Hematopoietic multipotent progenitor cell treated with erythropoietin and hydrocortisone succinate and interleukin-3 and kit ligand, for 6 days (in vitro differentiated cells): ENCODE data around the gene IFI30.
A peak's percentile ranks its signal among the peaks of the same experiment; 100 is the strongest.
"Not testable (repeated sequence)": the region's sequence is repeated elsewhere in the genome, so short reads cannot be mapped to it uniquely, and the experiment has no call there.

Experiments used
- DNase-seq: peaks from one replicate; pipeline ENCODE4 v3.0.0-alpha.2; 2015

IFI30 gene

DNA sequence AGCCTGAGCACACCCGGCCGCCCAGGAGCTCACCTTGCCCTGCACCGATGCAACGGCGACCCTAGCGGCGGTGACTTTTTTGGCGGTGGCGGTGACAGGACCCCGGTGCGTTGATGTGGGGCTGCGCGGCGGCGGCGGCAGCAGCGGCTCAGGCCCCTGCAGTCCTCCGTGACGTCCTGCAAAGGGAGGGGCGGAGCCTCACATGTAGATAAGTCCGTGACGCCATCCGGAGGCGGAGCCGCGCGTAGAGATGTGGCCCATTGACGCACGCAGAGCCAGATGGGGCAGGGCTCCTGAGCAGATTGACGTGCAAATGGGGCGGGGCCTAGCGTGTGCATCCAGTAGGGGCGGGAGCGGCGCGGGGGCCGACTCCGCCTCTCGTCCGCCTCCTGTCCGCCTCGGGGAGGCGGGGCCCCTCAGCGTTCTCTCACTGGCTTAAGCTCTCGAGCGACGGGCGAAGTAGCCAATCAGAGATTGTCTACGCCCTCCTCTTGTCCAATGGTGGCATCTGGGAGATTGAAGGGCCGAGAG is 30.3 kb downstream of the IFI30 start, which contains the start of gene RAB3A:
Gene RAB3A (minus strand): TSS at position 180 of the 531 bp plus-strand sequence. CDS start 1,302 bp downstream, outside the sequence.
- DNase-seq = peak; percentile 100

DNA sequence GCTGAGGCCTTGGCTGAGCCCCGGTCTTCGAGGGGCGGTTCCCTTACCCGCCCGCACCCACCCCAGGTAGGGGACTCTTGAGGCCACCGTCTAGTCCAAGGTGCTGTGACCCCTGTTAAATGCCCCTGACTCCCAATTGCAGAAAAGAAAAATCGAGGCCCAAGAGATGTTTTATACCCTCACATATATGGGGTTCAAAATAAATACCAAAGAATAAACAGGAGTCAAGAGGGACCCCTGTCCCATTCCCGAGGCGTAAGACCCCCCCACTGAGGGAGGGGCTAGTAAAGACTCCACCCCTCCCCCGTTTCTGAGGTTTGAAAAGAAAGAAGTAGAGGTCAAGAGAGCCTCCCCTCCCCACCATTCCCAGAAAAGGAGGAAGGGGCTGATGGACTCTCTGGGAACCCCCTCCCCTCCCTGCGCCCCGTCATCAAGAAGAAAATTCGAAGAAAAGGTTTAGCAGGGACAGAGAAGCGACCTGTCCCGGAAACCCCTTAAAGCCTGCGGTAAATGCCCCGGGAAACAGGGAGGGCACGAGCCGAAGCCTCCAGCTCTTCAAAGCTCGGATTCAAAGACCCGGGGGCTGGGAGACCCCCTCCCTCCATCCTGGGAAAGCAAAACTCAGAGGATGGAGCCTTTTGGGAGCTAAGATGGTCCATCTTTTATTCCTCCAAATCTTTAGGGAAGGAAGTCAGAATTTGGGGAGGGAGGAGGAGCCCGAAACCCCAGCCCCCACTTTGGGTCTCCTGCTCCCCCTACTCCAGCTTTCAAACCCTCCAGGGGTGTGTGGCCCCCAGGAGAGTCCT is 31.0 kb downstream of the IFI30 start:
- peak; percentile 77 for DNase-seq

DNA sequence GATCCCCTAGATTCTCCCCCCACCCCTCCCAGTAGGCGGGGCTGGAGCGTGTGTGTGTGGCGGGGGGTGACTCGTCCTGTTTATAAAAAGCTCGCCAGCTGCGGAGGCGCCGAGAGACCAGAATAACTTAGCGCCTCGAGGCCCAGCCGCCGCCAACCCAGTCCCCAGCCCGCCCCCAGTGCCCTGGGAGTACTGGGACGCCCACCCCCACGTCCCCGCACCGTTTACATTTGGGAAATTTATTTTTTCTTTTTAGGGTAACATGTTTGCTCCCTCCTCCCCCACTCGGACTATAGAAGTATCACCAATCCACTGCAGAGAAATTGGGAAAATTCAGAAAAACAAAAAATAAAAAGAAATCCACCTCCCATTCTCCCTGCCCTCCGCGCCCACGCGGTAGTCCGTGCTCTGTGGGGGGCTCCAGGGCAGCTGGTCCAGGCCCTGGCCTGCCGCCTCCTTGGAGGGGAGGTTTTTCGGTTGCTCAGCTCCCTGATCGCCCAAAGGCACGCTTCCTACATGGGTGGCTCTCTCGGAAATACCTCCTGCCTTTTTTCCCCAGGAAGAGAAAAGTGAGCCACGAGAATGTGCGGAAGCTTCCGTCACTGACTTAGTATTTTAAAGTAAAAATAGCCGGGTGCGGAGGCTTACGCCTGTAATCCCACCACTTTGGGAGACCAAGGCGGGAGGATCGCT is 31.7 kb downstream of the IFI30 start:
- peak; percentile 76 for DNase-seq

DNA sequence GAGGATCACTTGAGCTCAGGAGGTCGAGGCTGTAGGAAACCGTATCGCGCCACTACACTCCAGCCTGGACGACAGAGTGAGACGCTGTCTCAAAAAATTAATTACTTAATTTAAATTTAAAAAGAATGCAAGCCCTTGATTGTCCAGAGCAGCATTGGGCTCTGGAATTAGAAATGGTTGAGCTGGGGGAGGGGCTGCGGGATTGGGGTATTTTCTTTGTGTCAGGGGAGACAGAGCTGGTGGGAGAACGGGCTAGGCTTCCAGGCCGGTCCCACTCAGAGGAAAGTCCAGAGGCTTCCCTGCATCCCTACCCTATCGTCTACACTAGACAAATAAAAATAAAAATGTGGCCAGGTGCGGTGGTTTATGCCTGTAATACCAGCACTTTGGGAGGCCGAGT is 32.4 kb downstream of the IFI30 start:
- no peak for DNase-seq

DNA sequence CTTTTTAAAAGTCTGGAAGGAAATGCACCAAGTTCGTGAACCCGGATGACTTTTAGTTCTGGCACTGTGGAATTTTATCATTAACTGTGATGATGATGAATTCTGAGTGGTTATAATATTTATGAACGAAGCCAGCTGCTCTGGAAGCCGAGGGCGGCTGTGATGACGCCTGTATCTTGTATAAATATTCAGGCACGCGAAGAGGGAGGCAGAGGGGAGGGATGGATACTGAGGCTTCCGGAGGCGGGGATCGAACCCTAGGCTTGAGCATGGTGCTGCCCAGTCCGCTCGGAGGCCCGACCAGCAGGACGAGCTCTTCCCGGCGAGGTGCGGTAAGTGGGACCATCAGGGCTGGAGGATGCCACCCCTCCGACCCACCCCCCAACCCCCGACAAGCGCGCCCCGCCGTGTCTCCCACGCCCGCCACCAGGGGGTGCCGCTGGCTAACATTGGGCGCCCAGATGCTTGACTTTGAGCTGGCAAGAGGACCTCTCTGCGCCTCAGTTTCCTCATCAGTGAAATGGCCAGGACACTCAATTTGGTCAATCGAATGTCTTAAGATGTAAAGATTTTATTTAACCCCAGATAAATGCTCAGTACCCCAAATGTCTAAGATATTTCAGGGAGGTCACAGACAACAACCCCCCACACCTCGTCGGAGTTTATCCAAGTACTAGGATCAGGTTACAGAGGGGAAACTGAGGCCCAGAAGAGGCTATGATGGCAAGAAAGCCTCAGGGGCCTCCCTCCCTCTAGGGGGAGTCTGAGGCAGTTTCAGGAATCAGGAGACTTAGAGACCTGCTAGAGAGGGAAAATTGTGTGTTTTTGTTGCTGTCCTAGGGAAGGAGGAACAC is 34.7 kb downstream of the IFI30 start:
- peak; percentile 57 for DNase-seq

DNA sequence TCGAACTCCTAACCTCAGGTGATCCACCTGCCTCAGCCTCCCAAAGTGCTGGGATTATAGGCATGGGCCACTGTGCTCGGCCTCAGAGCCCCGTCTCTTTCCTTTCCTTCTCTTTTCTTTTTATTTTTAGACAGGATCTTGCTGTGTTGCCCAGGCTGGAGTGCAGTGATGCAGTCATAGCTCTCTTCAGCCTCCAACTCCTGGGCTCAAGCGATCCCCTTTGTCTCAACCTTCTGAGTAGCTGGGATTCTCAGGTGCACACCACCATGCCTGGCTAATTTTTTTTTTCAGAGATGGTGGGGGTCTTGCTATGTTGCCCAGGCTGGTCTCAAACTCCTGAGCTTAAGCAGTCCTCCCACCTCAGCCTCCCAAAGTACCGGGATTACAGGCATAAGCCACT is 36.3 kb downstream of the IFI30 start:
- DNase-seq = not testable (repeated sequence)

DNA sequence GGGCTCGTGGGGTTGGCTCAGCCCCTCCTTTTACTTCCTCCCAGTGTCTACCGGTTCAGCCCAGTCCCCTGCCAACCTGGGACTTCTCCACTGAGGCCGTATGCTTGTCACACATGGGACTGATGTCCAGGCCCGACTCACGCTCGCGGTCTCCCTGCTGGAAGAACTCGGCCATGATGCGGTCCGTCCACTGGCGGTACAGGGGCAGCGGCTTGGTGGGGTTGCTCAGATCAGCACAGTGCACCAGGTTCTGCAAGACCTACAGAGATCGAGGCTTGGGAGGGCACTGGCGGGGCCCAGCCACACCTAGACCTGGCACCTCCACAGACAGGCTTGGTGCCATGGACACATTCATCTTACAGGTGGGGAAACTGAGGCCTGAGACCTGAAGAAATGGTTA is 38.1 kb downstream of the IFI30 start:
- DNase-seq = no peak

DNA sequence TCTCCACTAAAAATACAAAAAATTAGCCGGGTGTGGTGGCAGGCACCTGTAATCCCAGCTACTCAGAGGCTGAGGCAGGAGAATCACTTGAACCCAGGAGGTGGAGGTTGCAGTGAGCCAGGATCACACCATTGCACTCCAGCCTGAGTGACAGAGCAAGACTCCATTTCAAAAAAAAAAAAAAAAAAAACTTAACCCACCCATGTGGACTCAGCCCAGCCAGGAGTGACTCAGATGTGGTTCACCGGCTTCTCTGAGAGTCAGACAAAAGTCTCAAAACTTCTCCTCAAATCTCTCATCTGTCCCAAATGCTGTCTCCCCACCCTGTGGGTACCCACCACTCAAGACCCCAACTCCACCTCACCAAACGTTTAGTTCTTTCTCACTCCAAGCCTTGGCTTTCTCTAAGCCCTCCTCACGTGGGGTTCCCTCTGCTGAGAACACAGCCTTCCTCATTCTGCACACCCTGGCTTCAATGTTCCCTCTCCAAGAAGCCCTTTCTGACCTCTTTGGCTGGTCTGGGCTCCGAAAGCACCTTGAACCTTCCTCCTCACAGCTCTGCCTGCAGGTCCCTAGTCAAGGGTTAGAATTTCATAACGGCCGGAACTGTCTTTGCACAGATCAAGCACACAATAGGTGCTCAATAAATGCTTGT is 41.3 kb downstream of the IFI30 start:
- no peak for DNase-seq

DNA sequence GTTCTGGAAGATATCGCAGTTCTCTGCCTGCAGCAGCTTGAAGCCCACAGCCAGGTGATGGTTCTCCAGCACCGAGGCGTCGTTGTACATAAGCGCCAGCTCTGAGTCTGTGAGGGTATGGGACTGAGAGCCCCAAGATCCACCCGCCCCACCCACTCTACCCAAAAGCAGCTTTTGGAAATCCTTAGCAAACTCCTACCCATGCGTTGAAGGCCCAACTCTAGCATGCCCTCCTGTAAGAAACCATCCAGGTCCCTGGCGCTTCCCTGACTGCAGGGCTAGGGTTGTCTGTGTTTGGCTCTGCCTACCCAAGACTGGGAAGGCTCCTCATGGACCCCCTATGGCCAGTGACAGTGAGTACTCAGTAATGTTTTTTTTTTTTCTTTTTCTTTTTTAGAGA is 43.2 kb downstream of the IFI30 start:
- no peak for DNase-seq

DNA sequence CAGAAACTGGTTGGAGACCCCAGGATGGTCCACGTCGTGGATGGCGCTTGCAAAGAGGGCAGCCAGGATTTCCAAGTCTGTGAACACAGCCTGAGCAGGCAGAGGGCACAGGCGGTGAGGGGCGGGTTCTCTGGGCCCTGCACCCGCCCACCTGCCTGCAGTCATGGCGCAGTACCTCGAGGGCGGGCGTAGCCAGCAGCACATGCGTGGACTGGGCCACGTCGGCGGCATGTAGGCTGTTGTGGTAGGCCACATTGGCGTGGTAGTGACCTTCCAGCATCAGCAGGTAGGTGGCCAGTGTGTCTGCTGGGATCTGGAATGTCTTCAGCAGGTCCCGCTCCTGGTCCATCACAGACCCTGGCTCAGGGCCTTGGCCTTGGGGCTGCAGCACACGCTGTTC is 44.5 kb downstream of the IFI30 start:
- no peak for DNase-seq

DNA sequence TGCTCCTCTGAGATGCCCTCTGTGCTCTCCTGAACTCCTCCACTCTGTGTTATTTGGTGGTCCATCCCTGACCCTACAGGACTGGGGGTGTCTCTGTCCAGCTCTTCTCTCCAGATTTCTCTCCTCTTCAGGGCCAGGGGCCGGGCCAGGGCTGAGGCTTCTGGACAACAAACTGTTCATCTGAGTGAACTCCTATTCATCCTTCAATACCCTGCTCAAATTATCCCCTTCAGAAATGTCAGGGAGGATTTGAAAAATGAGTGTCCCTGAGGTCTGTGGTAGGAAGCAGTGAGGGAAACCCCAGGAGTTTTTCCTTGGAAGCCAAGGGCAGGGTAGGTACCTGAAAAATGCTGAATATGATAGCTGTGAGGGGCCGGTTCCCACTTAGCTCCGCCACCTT is 45.0 kb downstream of the IFI30 start:
- DNase-seq = no peak

DNA sequence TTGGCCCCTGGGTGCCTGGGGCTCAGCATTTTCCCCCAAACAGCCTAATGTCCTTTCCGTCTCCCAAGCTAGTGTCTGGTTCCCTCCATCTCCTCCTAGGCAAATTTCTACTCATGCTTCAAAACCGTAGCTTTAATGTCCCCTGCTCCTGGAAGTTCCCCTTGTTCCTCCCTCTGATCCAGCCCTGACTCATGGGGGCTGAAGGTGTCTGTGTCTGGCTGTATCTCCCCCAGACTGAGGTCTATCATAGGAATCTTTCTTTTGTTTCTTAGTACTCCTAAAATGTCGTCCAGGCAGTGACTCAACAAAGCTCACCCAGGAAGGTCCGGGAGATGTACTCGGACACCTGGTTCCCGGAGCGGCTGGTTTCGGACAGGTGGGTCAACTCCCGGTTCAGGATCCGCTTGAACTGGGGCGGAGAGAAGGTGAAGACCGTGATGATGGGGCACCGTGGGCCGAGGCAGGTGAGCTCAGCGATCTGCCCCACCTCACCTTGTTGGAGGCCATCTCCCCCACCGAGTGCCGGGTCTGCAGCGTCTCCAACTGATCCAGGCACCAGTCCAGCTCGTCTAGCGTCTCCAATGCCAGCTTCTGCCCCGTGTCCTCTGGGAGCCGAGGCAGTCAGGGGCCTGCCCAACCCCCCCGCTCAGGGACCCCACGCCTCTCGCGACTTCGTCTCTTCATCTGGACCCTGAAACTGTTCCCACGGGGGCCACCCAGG is 46.5 kb downstream of the IFI30 start:
- DNase-seq = no peak

DNA sequence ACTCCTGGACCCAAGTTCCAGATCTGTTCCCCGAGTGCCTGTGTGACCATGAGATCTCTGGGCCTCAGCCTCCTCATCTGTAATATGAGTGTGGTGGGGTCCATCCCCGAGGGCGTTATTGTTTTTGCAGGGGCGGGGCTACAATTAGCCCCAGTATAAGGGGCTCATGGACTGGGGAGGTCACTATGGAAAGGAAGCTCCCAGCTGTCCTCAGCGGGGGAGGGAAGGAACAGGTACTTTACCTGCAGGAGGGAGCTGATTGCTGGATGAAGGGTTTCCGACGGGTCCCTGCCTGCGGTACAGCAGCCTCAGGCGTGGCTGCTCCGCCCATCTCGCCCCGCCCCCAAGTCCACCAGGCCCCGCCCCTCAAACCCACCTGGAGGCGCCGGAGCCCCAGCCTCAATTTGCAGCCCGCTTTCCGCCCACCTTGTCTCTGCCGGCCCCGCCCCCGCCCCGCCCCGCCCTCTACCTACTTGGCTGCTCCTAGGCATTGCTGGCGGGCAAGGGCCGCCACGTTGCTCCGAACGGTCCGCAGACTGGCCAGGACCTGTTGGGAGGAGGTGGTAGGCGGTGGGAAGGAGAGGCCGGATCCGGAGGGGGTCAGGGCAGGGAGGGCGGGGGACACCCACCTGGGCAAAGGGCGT is 47.1 kb downstream of the IFI30 start:
- no peak for DNase-seq

DNA sequence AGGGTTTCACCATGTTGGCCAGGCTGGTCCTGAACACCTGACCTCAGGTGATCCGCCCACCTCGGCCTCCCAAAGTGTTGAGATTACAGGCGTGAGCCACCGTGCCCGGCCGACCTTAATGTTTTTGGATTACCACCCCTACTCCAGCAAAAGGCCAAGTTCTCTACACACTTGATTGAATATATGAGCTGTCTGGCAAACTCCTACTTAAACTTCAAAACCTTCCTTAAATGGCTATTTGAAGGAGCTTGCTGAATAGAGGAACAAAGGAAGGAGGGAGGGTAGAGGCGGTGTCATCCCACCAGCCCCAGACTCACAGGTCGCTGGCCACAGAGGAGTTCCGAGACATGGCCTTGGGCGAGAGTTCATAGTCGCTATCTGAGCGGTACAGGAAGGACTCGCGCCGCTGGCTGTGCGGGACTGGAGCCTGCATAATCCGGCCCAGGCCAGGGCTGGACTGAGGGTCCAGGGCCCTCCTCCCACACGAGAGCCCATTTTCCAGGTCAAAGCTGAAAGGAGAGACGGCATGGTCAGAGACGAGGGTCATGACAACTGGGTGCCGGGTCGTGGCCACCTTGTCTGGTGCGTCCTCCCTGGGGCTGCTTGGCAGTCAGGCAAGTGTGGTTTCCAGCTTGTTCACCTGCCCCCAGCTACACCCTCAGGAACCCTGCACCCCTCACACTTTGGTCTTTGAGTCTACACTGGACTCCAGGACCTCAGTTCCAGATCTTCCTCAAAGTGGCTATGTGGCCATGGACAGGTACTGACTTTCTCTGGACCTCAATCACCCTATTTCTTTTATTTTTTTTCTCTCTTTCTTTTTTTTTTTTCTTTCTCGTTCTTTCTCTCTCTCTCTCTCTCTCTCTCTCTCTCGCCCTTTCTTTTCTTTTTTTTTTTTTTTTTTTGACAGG is 48.5 kb downstream of the IFI30 start:
- no peak for DNase-seq

DNA sequence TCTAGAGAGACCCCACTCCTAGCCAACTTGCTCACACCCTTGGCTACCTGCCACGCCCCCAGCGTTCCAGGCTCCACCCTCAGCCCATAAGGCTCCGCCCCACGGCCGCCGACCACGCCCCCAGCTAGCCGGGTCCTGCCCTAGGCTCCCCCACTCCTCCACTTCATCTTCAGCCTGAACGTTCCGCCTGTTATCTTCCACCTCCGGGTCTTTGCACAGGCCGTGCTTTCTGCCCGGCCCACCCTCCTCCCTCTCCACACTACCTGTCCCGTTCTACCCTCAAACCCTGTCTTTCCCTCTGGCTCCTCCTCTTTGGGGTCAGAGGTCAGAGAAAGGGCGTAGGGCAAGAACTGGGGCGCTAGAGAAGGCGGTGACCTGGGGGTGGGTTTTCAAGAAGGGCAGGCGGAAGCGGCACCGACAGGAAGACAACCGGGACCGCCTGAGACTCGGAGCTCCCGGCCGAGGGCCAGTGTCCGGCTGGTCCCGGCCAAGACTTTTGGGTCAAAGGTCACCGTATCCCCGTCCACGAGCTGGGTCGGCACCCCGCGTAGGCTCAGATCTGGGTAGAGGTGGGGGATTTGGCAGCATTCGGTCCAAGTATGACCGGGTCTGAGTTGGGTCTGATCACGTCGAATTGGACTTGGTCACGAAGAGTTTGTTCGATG is 50.4 kb downstream of the IFI30 start:
- peak; percentile 78 for DNase-seq

DNA sequence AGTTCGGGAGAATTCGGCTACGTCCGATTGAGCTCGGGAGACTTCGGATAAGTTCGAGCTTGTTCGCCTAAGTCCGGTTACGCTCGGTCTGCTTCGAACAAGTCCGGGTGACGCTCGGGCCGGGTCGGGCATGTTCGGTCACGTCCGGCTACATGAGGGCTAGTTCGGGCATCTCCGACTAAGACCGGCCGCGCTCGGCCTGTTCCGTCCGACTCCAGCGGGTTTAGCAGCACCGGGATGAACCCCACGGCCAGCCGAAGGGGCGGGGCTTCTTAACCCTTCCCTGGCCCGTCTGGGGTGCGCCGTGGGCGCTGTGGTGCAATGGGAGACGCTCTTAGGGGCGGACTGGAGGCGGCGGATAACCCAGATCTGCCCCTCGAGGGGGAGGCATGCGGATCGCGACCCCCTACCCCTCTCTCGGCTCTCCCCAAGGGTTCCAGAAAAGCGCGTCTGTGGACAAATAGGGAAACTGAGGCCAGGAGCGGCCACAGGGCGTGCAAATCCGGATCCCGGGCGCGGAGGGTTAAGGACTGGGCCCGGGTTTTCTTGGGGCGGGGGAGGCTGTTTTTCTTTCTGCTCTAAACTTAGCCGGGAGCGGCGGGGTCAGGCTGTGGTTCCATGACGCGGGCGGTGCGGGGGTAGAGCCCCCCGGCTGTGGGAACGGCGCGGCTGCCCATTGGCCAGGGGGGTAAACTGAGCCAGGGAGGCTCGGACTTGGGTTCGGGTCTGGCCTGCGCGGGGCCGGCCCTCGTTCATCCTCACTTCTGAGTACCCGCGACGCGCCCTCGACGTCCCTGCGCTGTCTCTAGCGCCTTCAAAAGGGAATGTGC is 51.1 kb downstream of the IFI30 start:
- peak; percentile 98 for DNase-seq

DNA sequence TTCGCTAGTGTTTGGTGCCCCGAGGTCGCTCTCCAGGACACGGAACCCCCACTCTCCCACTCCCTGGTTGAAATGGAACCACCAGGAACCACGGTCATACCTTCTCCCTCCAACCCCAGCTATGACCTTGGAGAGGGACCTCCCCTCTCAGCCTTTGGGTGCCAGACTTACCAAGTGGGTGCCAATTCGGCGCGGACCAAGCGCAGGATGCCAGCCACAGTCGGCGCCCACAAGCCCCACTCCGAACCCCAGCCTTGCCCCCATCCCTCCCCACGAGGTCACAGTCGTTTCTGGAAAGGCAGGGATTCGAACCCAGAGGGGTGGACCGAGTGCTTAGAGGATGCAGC is 51.7 kb downstream of the IFI30 start:
- no peak for DNase-seq

DNA sequence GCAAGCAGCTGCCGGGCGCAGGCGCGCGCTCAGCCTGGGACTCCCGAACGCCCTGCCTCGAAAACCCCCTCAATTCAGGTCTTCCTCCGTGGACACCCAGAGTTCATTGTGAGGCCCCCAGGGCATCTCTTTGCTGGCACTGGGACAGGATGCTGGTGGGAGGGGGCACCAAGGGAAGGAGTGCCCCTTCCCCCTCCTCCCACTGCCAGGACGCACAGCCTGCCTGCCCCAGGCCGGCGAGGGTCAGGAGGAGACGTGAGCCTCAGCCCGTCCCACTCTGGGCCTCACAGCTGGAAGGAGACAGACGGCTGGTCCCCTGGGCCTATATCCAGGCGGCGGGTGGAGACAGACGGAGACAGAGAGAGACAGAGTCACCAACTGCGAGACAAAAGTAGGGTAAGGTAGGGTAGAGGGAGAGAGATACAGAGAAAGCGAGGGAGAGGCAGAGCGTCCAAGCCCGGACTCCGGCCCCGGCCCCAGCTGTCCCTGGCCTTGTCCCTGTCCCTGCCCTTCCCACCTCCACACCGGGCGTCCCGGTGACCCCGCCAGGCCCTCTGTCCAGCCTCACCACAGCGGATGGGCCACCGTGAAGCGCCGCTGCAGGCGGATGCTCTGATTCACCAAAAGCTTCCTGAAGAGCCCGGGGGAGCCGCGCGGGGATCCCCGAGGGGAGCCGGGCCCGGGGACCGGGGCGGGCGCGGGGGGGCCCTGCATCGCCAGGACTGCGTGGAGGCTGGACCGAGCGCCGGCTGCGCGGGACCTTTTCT is 52.3 kb downstream of the IFI30 start, which contains the start of gene PDE4C:
Gene PDE4C (minus strand): TSS at position 737 of the 767 bp plus-strand sequence. CDS start 23 bp downstream, at position 714.
- DNase-seq = no peak
